ENCODE results near the gene MYO1H.
"Not testable (repeated sequence)": the region's sequence is repeated elsewhere in the genome, so short reads cannot be mapped to it uniquely, and the experiment has no call there.

The MYO1H gene, protein sequence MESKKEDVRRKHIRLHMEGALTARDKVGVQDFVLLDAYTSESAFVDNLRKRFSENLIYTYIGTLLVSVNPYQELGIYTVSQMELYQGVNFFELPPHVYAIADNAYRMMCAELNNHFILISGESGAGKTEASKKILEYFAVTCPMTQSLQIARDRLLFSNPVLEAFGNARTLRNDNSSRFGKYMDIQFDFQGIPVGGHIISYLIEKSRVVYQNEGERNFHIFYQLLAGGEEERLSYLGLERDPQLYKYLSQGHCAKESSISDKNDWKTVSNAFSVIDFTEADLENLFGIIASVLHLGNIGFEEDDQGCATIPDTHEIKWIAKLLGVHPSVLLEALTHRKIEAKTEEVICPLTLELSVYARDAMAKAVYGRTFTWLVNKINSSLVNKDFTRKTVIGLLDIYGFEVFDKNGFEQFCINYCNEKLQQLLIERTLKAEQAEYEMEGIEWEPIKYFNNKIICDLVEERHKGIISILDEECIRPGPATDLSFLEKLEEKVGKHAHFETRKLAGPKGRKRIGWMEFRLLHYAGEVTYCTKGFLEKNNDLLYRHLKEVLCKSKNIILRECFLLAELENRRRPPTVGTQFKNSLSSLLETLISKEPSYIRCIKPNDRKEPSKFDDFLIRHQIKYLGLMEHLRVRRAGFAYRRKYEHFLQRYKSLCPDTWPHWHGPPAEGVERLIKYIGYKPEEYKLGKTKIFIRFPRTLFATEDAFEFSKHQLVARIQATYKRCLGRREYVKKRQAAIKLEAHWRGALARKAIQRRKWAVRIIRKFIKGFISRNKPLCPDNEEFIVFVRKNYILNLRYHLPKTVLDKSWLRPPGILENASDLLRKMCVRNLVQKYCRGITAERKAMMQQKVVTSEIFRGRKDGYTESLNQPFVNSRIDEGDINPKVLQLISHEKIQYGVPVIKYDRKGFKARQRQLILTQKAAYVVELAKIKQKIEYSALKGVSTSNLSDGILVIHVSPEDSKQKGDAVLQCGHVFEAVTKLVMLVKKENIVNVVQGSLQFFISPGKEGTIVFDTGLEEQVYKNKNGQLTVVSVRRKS

GRCh38 chr12:109347589-109347988 is at the start of gene MYO1H:
MYO1H (plus strand) TSS chr12:109347900; CDS start chr12:109347961, 61 bp downstream.
- no peak for DNase-seq (ENCODE audit: low read depth in 2 of 3, low spot score in 2 of 3)

GRCh38 chr12:109299849-109300248 is 47.9 kb upstream of the MYO1H start:
- no peak for DNase-seq (ENCODE audit: low read depth in 2 of 3, low spot score in 2 of 3)

DNA sequence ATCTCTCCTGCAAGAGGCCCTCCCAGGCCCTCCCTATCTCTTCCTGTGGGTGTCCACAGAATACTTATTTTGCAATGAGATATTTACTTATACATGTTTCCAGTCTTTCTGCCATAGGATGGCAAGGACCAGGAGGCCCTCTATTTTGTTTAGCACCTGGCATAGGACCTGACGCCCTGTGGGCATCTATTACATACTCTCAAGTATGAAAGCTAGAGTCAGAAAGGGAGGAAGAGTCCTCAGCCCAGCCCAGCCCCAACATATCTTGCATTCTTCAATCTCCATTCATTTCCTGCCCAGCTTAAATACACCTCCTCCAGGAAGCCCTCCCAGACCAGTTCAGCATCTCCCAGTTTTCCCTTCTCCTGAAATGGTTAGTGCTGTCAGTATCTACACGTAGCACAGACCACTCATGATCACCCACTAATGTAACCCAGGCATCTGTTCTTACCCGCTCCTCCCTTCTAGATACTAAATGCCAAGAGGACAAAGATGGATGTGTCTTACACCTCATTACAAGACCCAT is 46.0 kb upstream of the MYO1H start:
- DNase-seq (ENCODE audit: low read depth in 2 of 3, low spot score in 2 of 3), result no peak

DNA sequence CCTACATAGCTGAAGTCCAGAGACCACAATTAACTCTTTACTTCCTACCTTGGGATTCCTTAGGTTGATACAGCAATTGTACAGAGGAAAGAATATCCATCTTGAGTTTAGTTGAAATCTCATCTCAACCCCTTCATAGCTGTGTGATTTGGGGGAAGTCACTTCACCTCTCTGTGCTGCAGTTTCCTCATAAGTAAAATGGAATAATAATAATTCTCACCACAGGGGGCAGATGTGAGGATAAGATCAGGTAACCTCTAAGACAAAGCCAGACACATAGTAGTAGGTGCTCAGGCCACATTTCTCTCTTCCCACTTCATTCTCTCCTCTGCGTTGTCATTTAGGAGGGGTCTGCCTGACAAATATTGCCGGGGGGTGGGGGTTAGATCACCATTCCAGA is 45.3 kb upstream of the MYO1H start:
- DNase-seq (ENCODE audit: low read depth in 2 of 3, low spot score in 2 of 3), result no peak

DNA sequence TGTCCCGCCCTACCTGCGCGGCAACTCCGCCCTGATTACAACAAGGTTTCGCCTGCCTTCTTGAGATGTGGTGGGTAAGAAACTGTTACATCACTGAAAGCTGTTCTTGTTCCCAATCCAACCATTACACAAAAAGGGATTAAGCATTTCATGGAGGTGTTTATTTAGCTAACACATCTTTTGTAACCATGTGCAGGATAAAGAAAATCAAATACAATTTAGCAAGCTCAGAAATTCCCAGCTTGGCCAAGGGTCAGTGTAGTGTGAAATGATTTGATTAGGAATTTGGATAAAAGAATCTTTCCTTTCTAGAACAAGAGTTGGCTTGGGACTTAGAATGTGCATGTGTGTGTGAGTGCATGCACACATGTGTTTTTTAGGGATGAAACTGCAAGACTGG is 44.9 kb upstream of the MYO1H start:
- DNase-seq (ENCODE audit: low read depth in 2 of 3, low spot score in 2 of 3), result no peak

DNA sequence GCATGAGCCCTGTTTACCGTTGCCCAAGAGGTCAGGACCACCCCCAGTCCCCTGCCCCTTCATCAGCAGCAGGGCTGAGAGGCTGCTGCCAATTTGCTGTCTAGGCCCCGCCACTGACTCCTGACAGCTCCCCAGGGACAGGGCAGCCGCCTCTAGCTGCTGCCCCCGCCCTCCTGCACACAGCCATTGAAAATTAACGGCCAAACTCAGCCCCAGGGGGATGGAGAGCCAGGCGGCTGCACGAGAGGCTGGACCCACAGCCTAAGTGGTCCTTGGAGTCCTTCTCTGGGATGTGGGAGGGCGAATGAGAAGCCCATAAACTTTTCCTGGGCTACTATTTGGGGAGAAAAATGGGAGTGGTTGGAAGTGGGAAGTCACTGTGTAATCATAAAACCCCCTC is 43.2 kb upstream of the MYO1H start:
- DNase-seq (ENCODE audit: low read depth in 2 of 3, low spot score in 2 of 3), result no peak

DNA sequence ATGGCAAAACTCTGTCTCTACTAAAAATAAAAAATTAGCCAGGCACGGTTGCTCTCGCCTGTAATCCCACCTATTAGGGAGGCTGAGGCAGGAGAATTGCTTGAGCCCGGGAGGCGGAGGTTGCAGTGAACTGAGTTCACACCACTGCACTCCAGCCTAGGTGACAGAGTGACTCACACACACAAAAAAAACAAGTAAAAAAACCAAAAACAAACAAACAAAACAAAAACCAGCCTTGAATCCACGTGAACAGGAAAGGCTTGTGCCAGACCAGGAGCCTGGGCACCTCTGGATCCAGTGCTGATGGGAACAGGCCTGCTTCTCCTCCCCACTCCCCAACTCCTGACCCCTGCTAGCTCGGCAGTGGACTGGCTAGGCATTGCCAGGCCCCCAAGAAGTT is 42.2 kb upstream of the MYO1H start:
- no peak for DNase-seq (ENCODE audit: low read depth in 2 of 3, low spot score in 2 of 3)

DNA sequence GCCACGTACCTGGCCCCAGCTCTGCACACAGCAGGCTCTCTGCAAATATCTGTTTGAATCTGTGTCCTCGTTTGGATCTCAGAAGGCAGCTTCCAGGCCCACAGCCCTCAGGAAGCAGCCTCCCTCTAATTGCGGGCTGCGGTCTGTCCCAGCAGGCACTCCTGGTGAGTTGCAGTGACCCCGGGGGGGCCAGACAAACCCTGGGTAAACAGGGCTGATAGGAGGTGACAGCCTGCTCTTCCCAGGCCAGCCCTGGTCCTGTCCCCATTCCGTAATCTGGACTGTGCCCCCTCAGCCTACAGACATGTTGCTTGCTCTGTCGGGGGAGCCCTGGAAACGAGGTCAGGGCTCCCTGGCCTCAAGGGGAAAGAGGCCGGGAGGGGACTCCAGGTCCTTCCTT is 40.6 kb upstream of the MYO1H start:
- DNase-seq (ENCODE audit: low read depth in 2 of 3, low spot score in 2 of 3), result no peak

DNA sequence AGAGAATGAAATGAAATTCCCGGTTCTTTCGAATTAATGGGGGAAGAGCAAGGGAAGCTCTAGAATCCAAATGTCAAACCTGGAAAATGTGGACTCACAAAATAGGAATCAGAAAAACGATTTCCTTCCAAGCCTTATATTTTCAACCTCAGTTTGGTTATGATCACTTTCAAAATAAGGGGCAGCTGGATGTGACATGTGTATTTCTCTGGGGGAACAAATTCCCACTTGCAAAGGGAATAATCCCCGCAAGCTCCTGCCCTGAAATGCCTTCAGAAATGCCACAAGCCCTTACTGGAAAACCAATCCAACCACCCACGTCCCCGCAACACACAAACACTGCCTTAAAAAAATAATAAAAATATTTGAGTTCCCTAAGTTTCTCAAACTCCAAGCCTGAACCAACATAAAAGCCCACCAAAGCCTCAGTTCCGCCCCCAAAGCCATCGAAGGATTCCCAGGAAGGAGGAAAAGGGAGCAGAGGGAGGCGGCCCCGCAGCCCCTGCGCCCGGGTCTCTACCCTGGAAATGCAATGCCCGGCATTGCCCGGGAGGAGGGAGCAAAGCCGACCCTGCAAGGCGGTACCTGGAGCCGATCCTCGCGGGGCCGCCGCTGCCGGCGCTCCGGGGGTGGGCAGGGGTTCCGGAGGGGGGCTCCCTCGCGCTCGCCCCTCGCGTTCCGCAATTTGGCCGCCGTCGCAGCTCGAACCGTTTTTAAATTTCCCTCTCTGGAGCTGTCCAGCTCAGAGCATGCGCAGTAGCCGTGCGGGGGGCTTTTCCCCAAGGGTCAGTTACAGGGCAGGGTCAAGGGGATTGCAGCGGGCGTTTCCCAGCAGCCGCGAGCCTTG is 38.9 kb upstream of the MYO1H start, which contains the start of gene FOXN4:
TSS of gene FOXN4 (minus strand) at position 751 of the 847 bp plus-strand sequence. CDS start 963 bp downstream, outside the sequence.
- DNase-seq (ENCODE audit: low read depth in 2 of 3, low spot score in 2 of 3), result no peak

- DNase-seq (ENCODE audit: low read depth in 2 of 3, low spot score in 2 of 3), result no peak
Measured at GRCh38 chr12:109309381-109310246, 38.1 kb upstream of the MYO1H start.

DNA sequence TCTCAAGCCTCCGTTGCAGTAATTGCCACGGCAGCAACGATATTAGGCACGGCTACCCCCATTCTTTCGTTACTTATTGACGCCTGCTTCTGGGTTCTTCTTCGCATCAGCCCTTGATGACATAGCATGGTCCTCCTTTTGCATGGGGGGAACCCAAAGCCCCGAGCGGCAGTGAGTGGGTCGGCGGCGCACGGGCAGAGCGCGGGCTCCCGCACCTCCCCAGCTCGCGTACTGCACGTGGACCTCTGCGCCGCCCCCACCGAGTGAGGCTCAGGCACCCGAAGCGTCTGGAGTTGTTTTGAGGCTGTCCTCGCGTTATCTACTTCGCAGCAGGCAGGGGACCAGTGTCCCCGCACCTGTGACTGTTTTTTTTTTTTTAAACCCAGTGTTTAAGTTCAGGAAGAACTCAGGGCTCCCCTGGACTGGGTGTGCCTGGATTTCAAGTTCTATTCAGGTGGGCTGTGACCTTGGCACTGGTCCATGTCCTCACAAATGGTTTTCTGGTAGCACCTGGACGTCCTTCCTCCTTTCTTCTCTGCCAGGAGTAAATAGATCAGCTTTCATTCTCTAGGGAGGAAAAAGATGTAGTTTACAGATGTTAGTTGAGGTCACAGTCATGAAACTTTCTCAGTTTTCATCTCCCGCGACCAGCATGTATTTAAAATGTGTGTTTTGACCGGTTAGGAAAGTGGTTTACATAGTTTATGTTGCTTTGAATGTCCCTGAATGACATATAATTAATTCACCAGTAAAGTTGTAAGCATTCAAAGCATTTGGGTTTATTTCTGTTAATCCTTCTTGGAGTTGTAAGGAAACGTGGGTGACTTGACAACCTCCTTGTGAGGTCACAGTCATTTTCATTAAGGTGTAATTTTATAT is 37.2 kb upstream of the MYO1H start:
- DNase-seq (ENCODE audit: low read depth in 2 of 3, low spot score in 2 of 3), result no peak

- not testable (repeated sequence) for DNase-seq (ENCODE audit: low read depth in 2 of 3, low spot score in 2 of 3)
Measured at GRCh38 chr12:109321294-109321693, 26.4 kb upstream of the MYO1H start.

DNA sequence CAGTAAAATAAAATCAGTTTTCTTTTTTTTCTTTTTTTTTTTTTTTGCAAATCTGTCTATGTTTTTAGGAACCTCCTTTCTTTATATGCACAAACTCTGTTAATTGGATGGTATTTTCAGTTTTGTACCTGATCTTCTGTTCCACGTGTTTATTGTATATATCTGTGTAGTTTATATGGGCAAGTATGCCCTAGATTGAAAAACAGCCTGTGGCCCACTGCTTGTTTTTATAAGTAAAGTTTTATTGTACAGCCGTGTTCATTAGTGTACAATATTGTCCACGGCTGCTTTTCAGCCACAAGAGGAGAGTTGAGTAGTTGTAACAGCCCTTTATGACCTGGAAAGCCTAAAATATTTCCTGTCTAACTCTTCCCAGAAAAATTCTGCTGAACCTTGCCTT is 18.7 kb upstream of the MYO1H start:
- no peak for DNase-seq (ENCODE audit: low read depth in 2 of 3, low spot score in 2 of 3)

DNA sequence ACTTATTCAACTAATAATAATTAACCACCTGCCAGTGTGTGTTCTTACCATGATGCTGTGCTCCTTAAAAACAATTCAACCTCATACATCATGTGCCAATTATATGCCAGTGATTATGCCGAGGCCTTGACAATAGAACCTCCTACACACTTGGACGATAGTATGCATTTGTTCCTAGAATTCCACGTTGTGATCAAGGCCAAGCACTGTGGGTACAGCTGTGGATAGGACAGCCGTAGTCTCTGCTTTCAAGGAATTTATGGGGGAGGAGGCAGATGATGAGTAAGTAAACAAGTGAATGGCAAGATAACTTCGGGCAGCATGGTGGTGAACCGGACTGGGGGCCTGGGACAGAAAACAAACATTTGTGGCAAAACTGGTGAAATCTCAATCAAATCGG is 18.0 kb upstream of the MYO1H start:
- no peak for DNase-seq (ENCODE audit: low read depth in 2 of 3, low spot score in 2 of 3)

- no peak for DNase-seq (ENCODE audit: low read depth in 2 of 3, low spot score in 2 of 3)
Measured at GRCh38 chr12:109330282-109331230, 17.1 kb upstream of the MYO1H start.

DNA sequence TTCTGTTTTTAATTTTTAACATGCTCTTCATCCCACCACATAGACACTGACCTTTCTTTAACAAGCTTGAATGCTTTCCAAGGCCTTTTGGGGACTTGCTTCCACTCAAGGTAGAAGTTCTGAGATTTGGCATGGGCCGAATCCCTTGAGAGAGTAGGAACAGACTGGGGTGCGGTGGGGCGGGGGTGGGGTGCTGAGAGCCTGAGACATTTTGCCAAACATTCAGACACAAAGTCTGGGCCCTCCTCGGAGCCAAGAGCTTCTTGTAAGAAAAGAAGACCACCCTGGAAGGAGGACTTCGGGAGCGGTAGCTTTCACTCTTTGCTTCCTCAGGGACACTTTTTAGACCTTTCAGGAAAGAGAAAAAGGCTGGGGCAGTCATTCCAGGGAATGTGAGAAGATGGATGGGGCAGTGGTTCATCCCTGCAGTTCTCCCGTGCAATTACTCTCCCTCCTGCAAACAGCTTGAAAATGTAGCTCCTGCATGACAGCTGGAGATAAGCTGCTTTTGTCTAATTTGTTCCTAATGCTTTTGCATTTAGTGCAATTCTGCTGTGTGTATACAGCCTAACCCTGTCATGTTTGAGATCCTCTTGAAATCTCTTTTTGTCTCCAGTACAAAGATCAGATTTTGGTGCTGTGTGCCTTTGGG is 16.3 kb upstream of the MYO1H start:
- DNase-seq (ENCODE audit: low read depth in 2 of 3, low spot score in 2 of 3), result no peak

DNA sequence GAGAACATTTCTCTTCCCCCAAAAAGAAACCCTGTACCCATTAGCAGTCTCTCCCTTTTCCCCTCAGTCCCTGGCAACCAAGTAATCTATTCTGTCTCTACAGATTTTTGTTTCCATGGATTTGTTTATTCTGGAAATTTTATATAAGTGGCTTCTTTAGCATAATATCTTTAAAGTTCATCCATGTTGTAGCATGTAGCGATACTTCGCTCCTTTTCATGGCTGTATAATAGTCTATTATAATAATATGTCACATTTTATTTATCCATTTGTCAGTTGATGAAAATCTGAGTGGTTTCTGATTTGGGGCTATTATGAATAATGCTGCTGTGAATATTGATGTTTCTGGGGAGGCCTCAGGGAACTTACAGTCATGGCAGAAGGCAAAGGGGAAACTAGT is 12.8 kb upstream of the MYO1H start:
- no peak for DNase-seq (ENCODE audit: low read depth in 2 of 3, low spot score in 2 of 3)
